ENCODE measurements around the gene MTF2.

- TF ChIP-seq CTCF (IDR thresholded peaks at IDR 0.05; ENCODE audit: low read depth, low read length) (no peak), EZH2phosphoT487 (IDR thresholded peaks at IDR 0.05; ENCODE audit: low read depth) (no peak)
Measured at GRCh38 chr1:93056649-93057048, 22.4 kb upstream of the MTF2 start.

Data from OCI-LY3 (cell line).